Nephron progenitor cell (in vitro differentiated cells): ENCODE measurements around the gene STX4.
A peak's percentile ranks its signal among the peaks of the same experiment; 100 is the strongest.

Experiments
- DNase-seq: peaks from one replicate; pipeline ENCODE4 v3.0.0; 2021
- H3K27ac Mint-ChIP-seq: 2 replicates; pipeline ENCODE4 v1.8.0; 2021; ENCODE audit warnings: mild to moderate bottlenecking, moderate library complexity, mixed read lengths
- H3K27me3 Mint-ChIP-seq: 2 replicates; pipeline ENCODE4 v1.8.0; 2021; ENCODE audit warnings: mild to moderate bottlenecking, low read depth, mixed read lengths; ENCODE audit not compliant: poor library complexity
- H3K36me3 Mint-ChIP-seq: 2 replicates; pipeline ENCODE4 v1.8.0; 2021; ENCODE audit warnings: low read depth, mixed read lengths
- H3K4me1 Mint-ChIP-seq: 2 replicates; pipeline ENCODE4 v1.8.0; 2021; ENCODE audit warnings: mixed read lengths
- H3K4me3 Mint-ChIP-seq: 2 replicates; pipeline ENCODE4 v1.8.0; 2021; ENCODE audit warnings: mild to moderate bottlenecking, moderate library complexity, mixed read lengths
- H3K9me3 Mint-ChIP-seq: 2 replicates; pipeline ENCODE4 v1.8.0; 2021; ENCODE audit warnings: mild to moderate bottlenecking, moderate library complexity, mixed read lengths
- CTCF ChIP-seq: fragments of 200-600 bp; sonication (generic); IDR thresholded peaks from 2 replicates; pipeline ENCODE4 v1.5.0; 2021; ENCODE audit warnings: antibody characterized with exemption

Gene STX4

DNA sequence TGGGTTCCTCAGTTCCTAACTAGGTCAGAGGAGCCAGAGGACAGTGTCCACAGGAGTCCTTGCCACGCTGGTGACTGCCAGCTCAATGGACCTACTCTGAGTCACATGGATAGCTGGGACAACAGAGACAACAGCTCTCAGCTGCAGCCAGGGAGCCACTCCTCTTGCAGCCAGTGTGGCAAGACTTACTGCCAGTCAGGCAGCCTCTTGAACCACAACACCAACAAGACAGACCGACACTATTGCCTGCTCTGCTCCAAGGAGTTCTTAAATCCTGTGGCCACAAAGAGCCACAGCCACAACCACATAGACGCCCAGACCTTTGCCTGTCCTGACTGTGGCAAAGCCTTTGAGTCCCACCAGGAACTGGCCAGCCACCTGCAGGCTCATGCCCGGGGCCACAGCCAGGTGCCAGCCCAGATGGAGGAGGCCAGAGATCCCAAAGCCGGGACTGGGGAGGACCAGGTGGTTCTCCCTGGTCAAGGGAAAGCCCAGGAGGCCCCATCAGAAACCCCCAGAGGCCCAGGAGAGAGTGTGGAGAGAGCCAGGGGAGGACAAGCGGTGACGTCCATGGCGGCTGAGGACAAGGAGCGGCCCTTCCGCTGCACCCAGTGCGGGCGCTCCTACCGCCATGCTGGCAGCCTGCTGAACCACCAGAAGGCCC, 47.5 kb downstream of the STX4 start:
- H3K27ac Mint-ChIP-seq = peak overlapping the region; percentile 61
- no peak for TF ChIP-seq CTCF
- H3K36me3 Mint-ChIP-seq = peaks cover 32% of the 10 kb centered on the region
- peaks cover 3% of the 10 kb centered on the region for H3K27me3 Mint-ChIP-seq
- DNase-seq = no peak
- H3K4me1 Mint-ChIP-seq = peaks cover 8% of the 10 kb centered on the region
- no peak overlapping the region for H3K4me3 Mint-ChIP-seq
- H3K9me3 Mint-ChIP-seq = no peaks in the 10 kb centered on the region

GRCh38 chr16:31081428-31082351, 48.3 kb downstream of the STX4 start:
- TF ChIP-seq CTCF = no peak
- DNase-seq = no peak
- Mint-ChIP-seq H3K27ac (peak overlapping the region; percentile 88), H3K4me1 (peaks cover 8% of the 10 kb centered on the region), H3K9me3 (no peaks in the 10 kb centered on the region), H3K36me3 (peaks cover 32% of the 10 kb centered on the region), H3K4me3 (no peak overlapping the region), H3K27me3 (peaks cover 3% of the 10 kb centered on the region)

DNA sequence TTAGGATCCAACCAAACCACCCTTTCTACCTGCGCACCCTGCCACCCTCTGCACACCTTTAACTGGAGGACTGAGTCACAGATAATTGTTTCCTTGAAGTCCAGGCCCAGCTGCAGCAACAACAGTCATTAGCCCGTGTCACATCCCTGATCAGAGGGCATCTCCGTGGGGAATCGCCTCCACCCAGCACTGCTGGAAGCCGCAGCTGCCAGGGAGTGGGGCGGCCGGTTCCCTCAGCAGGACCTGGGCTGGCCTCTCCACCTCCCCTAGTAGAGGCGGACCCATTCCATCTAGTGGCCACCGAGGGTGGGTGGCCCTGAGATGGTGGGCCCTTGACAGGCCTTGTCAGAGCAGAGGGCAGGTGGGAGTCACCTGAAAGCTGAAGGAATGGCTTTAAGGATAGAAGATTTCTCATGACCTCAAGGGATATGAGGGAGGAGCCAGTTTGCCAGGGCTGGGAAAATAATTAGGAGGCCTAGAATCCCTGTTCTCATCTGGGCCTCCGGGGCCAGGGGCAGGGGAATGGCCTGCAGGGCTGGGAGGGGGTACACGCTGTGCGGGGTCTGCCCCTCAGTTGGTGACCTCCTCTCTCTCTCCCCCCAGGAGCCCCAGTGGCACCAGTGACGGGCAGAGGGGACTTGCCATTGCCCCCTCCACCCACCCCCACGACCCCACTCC, 49.1 kb downstream of the STX4 start:
- DNase-seq = no peak
- Mint-ChIP-seq H3K9me3 (no peaks in the 10 kb centered on the region), H3K4me3 (no peak overlapping the region), H3K36me3 (peaks cover 32% of the 10 kb centered on the region), H3K27me3 (peaks cover 3% of the 10 kb centered on the region), H3K4me1 (peaks cover 8% of the 10 kb centered on the region), H3K27ac (peak overlapping the region; percentile 91)
- no peak for TF ChIP-seq CTCF

DNA sequence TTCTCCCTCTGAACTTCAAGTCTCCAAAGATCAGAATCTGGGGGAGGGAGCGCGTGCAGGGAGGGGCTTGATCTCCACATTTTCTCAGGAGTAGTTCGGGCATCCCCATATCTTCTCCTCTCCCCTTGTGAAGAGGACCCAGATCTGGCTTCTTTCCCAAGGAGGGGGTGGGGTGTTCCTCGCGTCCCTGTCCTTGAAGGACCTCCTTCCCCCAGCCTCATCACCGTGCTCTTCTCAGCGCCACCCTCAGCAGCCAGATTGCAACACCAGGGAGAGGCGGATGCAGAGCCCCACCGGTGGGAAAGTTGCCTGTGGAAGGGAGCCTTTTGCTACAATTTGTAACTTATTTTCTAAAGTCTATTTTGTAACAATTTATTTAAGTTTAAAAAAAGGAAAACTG, 49.7 kb downstream of the STX4 start:
- TF ChIP-seq CTCF = no peak
- H3K27ac Mint-ChIP-seq = no peak overlapping the region
- H3K27me3 Mint-ChIP-seq = peaks cover 3% of the 10 kb centered on the region
- no peak for DNase-seq
- H3K4me1 Mint-ChIP-seq = peaks cover 8% of the 10 kb centered on the region
- peaks cover 26% of the 10 kb centered on the region for H3K36me3 Mint-ChIP-seq
- no peaks in the 10 kb centered on the region for H3K9me3 Mint-ChIP-seq
- no peak overlapping the region for H3K4me3 Mint-ChIP-seq

GRCh38 chr16:31083556-31083955, 50.2 kb downstream of the STX4 start:
- Mint-ChIP-seq H3K4me1 (peaks cover 8% of the 10 kb centered on the region), H3K27me3 (peaks cover 3% of the 10 kb centered on the region), H3K4me3 (no peak overlapping the region), H3K27ac (no peak overlapping the region), H3K36me3 (peaks cover 21% of the 10 kb centered on the region), H3K9me3 (no peaks in the 10 kb centered on the region)
- DNase-seq = no peak
- no peak for TF ChIP-seq CTCF
